GM19328 (cell line): ENCODE results near the gene TRIM73.
"Not testable (repeated sequence)": the region's sequence is repeated elsewhere in the genome, so short reads cannot be mapped to it uniquely, and the experiment has no call there.

Experiments used
- ATAC-seq: cut with Tn5 transposase; IDR thresholded peaks from one replicate; pipeline ENCODE4 v1.9.1; 2021; ENCODE audit warnings: mild to moderate bottlenecking, moderate library complexity; ENCODE audit not compliant: unreplicated experiment

Gene TRIM73

GRCh38 chr7:75415428-75415817 lies 20.0 kb downstream of the TRIM73 start:
- ATAC-seq = not testable (repeated sequence)

DNA sequence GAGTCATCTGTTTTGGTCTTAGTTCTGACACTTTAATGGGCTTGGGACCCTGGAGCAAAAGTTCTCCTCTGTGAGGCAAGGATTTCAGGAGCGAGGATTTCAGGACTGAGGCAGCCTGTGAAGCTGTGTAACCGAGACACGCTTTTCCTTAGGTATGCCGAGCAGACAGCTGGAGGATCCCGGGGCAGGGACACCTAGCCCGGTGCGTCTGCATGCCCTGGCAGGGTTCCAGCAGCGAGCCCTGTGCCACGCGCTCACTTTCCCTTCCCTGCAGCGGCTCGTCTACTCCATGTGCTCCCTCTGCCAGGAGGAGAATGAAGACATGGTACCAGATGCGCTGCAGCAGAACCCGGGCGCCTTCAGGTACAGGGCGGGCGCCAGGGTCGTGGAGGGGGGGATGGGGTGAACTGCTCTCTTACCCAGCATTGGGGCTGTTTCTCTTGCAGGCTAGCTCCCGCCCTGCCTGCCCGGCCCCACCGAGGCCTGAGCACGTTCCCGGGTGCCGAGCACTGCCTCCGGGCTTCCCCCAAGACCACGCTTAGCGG lies 20.5 kb downstream of the TRIM73 start:
- not testable (repeated sequence) for ATAC-seq

DNA sequence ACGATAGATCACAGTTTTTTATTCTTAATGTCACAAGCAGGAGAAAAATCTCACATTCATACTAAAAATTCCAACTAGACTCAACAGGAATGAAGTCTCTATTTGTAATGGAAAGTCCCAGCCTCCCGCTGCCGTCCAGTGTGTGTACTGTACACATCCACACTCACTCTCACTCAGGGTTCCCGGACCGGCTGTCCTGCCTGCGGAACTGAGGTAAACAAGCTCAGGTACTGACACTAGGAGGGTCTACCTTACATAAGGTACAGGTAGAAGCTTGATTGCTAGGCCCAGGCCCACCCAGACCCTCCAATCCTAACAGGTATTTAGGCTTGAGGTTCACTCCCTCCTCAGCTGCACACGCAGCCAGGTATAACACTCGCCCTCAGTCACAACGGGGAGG lies 21.4 kb downstream of the TRIM73 start:
- ATAC-seq = not testable (repeated sequence)

DNA sequence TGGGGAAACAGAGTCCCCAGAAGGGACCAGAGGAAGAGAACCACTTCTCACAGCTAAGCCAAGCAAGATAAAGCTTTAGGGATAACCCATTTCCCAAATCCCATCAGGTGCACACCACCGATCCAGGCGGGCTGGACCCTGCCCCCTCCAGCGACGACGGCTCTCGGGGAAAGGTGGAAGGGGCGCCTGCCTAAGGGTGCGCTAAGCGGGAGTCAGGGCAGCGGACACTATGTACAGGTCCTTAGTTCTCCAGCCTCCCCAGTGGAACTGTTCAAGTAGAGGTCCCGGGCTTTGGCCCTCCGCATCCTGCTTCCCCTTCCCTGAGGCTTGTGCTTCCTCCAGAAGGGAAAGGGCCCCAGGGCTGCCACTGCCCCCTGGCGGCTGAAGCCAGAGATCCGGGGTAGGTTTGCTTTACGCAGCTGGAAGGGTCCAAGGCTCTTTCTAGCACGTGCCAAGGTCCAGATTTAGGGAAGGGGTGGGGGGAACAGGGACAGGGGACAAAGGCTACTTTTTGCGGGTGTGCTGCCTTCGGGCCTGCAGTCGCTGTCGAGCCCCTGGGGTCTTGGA lies 22.9 kb downstream of the TRIM73 start:
- not testable (repeated sequence) for ATAC-seq

GRCh38 chr7:75419210-75419609 lies 23.8 kb downstream of the TRIM73 start:
- ATAC-seq = not testable (repeated sequence)

DNA sequence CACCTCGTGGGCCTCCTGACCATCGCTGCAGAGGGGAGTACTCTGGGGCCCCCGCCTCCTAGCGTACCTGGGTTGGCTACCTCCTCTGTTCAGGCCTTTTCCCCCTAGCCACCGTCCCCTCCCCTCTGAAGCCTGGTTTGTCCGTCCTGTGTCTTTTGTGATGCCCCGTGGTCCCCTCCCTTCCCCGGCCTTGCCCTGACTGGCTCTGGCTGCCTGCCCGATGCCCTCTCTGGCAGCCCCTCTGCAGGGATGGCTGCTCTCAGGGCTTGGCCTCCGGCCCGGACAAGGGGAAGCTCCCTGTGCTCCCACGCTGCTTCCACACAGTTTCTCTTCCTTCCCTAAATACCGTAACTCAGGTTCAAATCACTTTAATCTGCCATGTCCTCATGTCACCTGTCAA lies 24.3 kb downstream of the TRIM73 start:
- ATAC-seq = not testable (repeated sequence)

GRCh38 chr7:75420152-75420551 lies 24.7 kb downstream of the TRIM73 start:
- not testable (repeated sequence) for ATAC-seq

DNA sequence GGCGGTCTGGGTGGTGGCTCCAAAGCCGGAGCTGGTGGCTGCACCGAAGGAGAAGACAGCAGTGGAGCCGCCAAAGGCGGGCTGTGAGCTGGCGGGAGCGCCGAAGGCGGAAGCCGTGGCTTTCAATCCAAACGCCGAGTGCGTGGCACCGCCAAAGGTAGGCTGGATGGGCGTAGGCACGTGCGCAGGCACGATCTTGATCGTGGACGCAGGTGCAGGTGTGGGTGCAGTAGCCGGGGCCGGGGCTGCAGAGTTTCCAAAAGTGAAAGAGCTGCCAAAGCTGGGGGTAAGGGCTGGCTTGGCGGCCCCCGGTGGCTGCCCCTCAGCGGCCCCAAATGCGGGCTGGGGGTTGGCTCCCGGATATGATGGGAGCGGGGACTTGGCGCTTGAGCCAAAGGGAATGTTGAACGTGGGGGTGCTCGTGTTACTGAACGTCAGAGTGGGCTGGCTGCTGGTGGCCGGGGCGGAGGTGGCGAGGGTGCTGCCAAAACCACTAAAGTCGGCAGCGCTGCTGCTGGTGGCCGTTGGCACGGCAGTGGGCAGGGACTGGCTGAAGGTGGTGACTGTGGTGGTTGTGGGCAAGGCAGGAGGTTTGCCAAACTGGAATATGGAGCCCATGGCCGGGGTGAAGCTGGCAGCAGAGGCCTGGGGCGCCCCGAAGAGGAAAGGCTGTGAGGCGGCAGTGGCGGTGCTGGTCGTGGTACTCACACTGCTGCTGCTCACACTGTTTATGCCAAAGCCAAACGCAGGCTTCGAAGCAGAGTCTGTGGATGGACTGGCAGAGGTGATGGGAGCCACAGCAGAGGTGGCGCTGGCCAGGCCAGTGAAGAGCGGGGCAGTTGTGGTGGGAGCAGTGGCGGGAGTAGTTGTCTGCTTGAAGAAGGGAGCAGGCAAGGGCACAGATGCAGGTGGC lies 26.6 kb downstream of the TRIM73 start:
- not testable (repeated sequence) for ATAC-seq

- ATAC-seq = not testable (repeated sequence)
Measured at GRCh38 chr7:75423481-75423880, 28.1 kb downstream of the TRIM73 start.

GRCh38 chr7:75439000-75439399 lies 43.6 kb downstream of the TRIM73 start:
- ATAC-seq = not testable (repeated sequence)

GRCh38 chr7:75442101-75442464 lies 46.7 kb downstream of the TRIM73 start:
- ATAC-seq = not testable (repeated sequence)

- ATAC-seq = peak; percentile 69
Measured at GRCh38 chr7:75442465-75443111, 47.2 kb downstream of the TRIM73 start.

- ATAC-seq = not testable (repeated sequence)
Measured at GRCh38 chr7:75449946-75450345, 54.5 kb downstream of the TRIM73 start.

GRCh38 chr7:75452494-75452955 lies 57.1 kb downstream of the TRIM73 start:
- ATAC-seq = not testable (repeated sequence)
